Activated CD4-positive, alpha-beta T cell treated with anti-CD3 and anti-CD28 coated beads, Interleukin-2, Interleukin-6, amounts not matched to agents 100 ng/mL and 50 ng/mL, durations not matched to agents 16 hours and 8 hours (primary cell): Measurements from ENCODE around the gene FMO5.
"Not testable (repeated sequence)": the region's sequence is repeated elsewhere in the genome, so short reads cannot be mapped to it uniquely, and the experiment has no call there.

Experiments
- DNase-seq: peaks from one replicate; pipeline ENCODE4 v3.0.0-alpha.2; 2020

Gene FMO5, protein sequence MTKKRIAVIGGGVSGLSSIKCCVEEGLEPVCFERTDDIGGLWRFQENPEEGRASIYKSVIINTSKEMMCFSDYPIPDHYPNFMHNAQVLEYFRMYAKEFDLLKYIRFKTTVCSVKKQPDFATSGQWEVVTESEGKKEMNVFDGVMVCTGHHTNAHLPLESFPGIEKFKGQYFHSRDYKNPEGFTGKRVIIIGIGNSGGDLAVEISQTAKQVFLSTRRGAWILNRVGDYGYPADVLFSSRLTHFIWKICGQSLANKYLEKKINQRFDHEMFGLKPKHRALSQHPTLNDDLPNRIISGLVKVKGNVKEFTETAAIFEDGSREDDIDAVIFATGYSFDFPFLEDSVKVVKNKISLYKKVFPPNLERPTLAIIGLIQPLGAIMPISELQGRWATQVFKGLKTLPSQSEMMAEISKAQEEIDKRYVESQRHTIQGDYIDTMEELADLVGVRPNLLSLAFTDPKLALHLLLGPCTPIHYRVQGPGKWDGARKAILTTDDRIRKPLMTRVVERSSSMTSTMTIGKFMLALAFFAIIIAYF

DNA sequence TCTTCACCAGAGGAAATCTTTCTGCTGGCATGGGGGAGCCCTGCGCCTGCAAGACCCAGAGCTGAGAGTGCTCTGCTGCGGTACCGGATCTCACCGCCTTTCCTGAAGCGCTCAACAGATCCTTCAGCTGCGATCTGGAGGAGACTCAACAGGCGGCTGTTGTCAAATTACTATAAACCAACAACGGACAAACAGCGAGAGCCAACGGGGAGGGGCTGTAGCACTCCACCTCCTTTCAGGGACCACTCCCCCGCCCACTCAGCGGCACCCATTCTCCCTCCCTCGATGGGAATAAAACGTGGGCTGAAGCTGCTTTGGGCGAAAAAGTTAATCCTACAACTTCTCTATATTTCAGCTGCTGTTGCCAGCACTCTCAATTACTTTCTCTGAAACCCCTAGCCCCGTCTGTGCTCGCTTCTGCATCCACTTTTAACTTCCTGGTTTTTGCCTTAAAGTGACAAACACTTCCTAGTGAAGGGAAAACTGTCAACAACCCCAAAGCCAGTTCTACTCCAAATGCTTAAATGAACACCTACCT is at the start of gene FMO5:
TSS of gene FMO5 (minus strand) at position 147 of the 538 bp plus-strand sequence. CDS start 310 bp downstream, outside the sequence.
- DNase-seq: peak; percentile 58

DNA sequence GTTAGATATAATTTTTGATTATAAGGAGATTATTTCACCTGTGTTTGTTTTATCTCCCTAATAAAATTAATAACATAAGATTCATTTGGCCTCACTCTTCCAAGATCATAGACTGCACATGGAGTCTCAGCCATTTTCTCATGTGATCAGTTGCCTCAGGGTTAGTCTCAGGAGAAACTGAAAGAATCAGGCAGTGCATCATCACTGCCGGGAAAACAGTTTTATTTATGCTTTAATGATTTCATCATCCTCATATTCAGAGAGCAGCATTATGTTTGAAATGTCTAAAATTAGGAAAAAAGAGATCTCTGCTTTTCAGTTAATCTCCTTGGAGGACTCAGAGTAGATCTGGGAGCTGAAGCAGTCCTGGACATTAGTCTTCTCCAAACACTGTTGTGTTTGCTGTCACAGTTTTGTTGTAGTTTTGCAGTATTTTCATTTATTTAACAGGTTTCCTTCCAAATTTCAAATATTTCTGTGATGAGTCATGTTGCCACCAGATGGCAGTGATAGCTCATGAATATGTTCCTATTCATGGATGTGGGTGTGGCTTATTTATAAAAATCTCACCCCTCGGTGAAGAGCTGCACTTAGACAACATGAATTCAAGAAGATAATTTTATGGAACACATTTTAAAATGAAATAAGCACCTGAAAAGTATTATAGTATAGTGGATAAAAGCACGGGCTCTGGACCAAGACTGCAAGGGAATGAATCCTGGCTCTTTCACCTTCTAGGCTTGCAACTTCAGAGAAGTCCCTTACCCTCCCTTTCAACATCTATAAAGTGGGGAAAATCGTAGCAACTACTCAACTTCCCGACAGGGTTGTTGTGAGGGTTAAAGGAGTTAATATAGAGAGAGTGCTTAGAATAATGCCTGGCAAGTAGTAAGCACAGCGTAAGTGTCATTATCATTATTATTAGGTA is 48.5 kb upstream of the FMO5 start:
- DNase-seq: peak; percentile 57

DNA sequence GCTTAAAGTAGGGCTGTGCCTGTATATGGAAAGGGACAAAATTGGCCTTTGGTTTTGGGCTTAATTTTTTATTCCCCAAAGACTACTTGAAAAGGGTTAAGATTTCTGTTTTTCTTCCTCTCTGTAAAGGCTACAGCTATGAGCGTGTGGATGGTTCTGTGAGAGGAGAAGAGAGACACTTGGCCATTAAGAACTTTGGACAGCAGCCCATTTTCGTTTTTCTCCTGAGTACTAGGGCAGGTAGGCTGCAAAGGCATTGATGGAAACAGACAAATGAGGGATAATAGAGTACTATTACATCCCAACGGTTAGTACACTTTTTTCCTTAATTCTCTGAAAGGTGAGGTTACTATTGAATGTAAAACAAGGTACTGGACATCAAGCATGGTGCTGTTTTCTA is 46.9 kb upstream of the FMO5 start:
- no peak for DNase-seq

DNA sequence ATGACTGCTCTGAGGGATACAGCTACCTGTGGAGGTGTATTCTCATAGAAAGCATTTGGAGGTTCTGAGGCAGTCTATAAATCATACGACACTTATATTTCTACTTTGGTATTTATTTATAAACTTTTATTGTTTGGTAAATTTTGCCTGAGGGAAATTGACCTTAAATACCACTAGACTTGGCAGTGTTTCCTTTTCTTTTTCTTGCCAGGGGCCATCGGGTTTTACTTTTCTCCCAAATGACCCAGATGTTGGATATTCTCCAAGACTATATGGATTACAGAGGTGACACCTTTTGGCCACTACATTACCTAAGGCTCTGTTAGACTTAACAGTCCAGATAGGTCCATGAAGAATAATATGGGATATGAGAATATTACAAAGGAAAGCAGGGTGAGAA is 45.6 kb upstream of the FMO5 start:
- no peak for DNase-seq

DNA sequence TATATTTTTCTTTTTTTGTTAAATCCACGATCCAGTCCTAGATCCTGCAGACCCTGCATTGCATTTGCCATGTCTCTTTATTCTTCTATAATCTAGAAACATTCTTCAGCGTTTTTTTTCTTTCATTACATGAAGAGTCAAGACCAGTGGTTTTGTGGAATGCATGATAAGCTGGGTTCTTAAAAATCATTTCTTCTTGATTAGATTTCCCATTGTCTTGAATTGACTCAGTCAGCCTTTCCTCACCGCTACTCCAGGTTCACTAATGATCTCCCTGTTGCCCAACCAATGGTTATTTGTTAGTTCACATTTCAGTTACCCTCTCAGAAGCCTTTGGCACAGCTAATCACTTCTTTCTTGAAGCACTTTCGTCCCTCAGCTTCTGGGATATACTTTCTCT is 42.6 kb upstream of the FMO5 start:
- DNase-seq: no peak

DNA sequence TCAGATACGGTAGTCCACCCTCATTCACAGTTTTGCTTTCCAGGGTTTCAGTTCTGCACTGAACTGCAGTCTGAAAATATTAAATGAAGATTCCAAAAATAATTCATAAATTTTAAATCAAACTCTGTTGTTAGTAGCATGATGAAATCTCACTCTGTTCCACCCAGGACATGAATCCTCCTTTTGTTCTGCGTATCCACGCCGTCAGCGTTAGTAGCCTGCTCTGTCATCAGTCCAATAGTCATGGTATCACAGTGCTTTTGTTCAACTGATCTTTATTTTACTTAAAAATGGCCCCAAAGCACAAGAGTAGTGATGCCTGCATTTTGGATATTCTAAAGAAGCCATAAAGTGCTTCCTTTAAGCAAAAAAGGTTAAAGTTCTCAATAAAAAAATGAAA is 41.2 kb upstream of the FMO5 start:
- DNase-seq: no peak

DNA sequence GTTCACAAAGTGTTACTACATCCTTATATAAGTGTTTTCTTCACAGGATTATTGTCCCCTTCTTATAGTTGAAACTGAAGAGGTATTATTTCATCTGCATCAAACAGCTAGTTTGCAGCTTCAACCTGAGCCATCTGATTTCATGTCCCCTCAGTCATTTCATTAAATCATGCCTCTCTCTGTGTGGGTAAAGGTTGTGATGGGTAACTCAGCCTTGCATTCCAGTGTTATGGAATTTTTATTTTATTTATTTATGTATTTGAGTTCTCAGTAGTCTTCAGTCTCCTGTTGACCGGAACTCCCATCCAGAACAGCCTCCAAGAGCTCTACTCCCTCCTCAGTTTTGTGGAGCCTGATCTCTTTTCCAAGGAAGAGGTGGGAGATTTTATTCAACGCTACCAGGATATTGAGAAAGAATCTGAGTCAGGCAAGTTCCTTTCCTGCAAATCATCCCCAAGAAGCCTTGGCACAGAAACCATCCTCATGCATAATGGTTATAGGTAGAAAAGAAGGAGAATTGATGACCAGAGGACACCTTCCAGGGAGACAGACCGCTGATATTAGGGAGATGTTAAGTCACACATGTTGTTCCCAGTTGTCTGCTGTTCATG is 39.1 kb upstream of the FMO5 start:
- no peak for DNase-seq

DNA sequence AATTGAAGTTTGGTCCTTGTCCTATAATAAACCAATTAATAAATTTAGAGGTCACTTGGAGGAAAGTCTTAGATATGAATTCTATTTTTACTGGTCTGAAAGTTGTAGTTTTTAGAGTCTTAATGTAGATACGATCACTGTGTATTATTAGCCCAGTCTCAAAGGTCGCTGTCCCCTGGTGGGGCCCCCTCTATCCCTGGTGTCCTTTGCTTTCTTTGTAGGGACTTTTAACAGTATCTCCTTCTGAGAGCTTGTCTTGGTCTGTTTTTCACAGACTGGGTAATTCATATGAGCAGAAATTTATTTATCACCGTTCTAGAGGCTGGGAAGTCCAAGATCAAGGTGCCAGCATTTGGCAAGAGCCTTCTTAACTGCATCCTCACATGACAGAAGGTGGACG is 35.8 kb upstream of the FMO5 start:
- no peak for DNase-seq

DNA sequence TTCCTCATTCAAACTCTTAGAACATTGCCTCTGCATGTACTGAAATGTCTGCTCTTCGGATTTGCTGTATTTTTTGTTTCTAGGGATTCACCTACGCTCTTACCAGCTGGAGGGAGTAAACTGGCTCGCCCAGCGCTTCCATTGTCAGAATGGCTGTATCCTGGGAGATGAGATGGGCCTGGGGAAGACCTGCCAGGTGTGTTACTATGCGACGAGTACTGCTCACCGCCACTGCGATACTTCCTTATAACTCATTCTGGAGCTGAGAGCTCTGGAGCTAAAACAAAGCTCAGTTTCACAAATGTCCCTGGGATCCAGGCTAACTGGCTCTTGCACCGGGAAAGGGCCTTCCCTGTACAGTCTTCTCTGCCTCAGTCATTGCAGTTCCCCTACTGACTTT is 27.4 kb upstream of the FMO5 start:
- DNase-seq: no peak

DNA sequence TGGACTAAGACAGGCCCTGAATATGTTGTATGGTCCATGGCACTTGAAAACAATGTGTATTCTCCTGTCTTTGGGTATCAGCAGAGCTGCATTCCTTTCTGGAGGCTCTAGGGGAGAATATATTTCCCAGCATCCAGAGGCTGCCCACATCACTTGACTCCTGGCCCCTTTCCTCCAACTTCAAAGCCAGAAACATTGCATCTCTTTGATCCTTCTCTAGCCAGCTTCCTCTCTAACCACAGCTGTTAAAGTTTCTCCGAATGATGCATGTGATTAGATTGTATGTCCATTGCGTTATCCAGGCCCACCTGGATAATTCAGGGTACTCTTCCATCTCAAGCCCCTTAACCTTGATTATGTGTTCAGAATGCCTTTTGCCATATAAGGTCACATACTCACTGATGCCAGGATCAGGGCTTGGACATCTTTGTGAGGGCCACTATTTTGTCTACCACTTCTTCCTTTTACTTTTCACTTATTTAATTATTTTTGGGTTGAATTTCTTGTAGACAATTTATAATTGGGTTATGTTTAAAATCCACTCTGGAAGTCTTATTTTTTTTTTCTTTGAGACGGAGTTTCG is 22.6 kb upstream of the FMO5 start:
- DNase-seq: no peak

DNA sequence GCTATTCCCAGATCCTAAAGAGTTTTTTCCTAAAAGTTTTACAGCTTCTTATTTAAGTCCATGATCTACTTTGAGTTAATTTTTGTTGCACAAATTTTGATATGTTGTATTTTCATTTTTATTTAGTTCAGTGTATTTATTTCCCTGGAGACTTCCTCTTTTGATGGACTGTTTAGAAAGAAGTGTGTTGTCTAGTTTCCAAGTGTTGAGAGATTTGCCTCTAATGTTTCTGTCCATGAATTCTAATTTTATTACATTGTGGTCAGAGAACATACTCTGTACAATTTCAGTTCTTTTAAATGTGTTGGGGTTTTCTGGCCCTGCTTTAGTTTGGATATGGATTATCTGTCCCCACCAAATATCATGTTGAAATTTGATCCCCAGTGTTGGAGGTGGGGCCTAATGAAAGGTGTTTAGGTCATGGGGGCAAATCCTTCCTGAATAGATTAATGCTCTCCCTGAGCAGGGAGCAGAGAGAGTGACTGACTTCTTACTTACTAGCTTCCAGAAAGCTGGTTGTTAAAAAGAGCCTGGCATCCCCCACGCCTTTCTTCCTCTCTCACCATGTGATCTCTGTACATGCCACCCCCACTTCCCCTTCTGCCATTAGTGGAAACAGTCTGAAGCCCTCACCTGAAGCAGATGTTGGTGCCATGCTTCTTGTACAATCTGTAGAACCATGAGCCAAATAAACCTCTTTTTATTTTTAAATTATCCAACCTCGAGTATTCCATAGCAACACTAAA is 21.9 kb upstream of the FMO5 start:
- DNase-seq: no peak

DNA sequence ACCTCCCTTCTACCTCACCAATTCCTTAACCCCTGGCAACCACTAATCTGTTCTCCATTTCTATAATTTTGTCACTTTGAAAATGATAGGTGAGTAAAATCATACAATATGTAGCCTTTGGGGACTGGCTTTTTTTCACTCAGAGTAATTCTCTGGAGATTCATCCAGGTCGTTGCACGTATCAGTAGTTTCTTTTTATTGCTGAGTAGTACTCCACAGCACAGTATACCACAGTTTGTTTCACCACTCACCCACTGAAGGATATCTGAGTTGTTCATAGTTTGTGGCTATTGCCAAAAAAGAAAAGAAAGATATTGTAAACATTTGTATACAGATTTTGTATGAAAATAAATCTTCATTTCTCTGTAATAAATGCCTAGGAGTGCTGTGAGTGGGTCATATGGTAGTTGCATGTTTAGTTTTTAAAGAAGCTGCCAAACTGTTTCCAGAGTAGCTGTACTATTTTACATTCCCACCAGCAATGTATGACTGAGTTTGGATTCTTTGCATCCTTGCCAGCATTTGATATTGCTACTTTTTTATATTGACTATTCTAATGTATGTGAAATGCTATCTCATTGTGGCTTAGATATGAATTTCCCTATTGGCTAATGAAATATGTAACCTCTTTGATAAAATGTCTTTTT is 21.0 kb upstream of the FMO5 start:
- DNase-seq: no peak

DNA sequence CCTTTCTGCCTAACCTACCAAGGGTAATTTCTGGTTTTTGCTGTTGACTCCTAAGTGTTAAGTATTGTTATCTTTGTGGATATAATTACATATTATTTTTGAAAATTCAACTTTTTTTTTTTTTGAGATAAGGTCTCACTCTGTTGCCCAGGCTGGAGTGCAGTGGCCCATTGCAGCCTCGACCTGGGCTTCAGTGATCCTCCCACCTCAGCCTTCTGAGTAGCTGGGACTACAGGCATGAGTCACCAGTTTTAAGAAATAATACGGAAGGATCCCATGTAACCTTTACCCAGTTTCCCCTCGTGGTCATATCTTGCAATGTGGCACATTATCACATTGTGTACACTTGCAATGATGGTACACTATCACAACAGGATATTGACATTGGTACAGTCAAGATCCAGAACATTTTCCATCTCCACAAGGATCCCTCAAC is 20.5 kb upstream of the FMO5 start:
- DNase-seq: peak; percentile 51

DNA sequence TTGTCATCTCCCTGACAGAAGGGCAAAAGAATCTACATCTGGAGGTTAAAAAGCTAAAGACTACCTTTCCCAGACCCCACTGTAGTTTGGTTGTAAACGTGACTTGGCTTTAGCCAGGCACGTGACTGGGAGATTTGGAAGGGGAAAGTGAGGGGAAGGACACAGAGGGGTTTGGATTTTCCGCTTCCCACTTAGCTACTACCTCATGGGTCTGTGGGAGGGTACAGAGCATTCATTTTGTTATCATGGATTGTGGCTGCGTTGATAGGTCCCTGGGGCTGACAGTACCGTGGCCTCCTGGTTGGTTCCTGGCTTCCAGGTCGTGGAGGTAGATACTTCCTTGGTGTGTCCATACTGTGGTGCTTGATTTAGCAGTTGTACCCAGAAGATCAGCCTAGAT is 20.0 kb upstream of the FMO5 start:
- DNase-seq: no peak

DNA sequence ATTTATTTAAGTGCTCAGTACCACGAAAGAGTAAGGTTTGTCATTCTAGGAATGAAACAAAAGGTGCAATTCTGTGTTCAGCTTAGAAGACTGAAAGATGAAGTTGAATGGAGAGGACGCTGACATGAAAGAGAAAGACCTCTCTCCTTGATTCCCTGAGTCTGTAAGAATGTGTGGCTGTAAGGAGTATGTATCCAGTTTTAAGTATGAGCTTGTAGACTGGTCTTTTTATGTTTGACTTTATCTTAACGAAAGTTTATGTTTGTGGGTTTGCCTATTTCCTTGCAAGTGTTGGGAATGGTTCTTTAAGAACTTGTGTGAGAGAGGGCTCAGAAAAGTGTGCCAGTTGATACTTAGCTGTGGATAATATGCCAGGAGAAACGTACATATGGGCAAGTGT is 18.7 kb upstream of the FMO5 start:
- DNase-seq: peak; percentile 18

DNA sequence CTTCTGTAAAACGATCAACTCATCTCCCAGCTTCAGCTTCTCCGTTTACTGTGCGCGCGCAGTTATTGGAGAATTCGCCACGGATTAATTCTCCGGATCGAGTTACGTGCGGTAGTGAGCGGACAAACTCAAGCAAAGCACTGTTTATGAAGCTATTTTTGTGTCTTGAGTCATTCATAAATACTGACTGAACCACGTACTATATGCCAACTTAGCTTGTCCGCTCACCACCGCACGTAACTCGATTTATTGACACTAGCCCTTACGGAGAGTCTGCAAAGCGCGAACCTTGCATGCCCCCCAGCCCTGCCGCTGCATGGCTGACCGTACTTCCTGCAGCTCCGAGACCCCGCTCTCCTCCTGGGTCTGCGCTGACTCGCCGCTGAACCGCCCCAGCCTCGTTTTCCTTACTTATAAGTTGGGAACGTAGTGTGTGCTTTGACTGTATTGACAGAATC is 18.1 kb upstream of the FMO5 start:
- DNase-seq: peak; percentile 37

DNA sequence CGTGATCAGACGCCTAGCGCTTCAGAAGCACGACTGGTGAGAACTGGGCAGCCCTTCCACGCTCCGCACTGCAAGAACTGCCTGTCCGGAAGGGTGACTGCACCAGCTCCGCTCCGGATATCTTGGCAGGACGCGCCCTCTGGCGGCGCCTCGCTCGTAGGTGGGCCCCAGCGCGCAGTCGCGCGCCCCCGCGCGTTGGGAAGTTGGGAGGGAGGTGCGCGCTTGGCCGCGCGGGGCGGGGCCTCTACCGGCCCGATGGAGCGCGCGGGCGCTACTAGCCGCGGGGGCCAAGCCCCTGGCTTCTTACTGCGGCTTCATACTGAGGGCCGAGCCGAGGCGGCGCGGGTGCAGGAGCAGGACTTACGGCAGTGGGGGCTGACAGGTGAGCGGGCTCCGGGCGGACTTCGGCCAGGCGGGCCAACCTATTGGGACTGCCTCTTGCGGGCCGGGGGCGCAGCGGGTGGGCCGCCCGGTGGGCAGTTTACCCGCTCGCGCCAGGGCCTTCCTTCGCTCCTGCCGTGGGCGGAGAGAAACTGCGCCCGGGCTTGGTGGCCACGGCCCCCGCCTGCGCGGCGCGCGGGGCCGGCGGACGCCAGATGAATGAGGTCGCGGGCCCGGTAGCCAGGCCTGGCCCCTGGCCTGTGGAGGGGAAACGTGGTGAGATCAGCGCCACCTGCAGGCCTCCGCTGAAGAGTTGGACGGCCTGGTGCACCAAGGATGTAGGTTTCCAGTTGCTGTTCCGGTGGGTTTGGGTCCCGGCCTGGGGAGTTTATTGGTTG is 17.5 kb upstream of the FMO5 start, which contains the start of gene CHD1L:
TSS of gene CHD1L (plus strand) at position 236 of the 779 bp plus-strand sequence. CDS start at position 256, 20 bp downstream.
- DNase-seq: peak; percentile 97

DNA sequence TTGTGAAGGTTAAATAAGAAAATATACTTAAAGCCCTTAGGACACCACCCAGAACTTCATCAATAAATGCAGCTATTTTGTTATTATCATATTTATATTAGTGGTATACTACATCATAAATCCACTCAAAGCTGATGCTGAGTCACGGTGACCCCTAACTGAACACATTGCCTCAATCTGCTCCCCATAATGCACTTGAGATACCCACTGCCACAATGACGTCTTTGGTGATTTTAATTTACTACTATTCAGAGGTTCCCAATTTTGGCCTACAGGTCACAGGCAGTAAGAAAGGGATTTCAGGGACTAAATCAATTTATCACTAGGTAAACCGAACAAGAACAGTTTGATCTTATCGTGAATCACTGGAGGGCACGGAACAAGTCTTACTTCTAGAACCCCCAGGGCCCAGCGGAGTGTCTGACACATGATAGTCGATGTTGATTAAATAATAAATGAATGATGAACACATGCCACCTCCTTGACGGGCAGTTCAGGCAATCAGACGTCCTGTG is 16.9 kb upstream of the FMO5 start:
- no peak for DNase-seq

DNA sequence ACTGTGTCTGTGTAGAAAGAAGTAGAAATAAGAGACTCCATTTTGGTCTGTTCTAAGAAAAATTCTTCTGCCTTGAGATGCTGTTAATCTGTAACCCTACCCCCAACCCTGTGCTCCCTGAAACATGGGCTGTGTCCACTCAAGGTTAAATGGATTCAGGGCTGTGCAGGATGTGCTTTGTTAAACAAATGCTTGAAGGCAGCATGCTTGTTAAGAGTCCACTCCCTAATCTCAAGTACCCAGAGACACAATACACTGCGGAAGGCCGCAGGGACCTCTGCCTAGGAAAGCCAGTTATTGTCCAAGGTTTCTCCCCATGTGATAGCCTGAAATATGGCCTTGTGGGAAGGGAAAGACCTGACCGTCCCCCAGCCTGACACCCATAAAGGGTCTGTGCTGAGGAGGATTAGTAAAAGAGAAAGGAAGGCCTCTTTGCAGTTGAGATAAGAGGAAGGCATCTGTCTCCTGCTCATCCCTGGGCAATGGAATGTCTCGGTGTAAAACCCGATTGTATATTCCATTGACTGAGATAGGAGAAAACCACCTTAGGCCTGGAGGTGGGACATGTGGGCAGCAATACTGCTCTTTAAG is 15.1 kb upstream of the FMO5 start:
- DNase-seq: not testable (repeated sequence)
